ENCODE results near the gene MYLK. TPM values are rescaled to one million over a fixed set of nuclear protein-coding genes. Genes with fewer than 3 reads are reported as not detected.
A peak's percentile ranks its signal among the peaks of the same experiment; 100 is the strongest.

Gene MYLK
- total RNA-seq, 1 donor from 2014 or later, result 196 TPM

DNA sequence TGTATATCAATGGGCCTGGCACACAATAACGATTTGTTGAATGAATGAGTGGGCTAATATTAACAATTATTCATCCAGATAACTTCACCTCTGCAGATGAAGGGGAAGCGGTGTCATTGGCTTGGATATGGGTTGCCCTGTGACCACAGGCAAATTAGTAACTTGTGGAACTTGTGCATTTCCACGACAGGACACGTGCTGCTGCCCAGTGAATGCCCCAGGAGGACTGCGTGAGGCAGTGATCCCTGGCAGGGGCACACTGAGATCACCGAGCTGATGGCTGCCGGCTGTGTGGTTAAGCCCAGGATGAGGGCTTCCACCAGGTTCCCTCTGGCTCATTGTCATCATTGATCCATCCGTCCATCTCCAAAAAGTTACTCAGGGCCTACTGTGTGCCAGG lies 215.2 kb downstream of the MYLK start:
- Histone ChIP-seq H3K27me3 (no peaks in the 10 kb centered on the region), H3K4me3 (no peak overlapping the region), H3K9me3 (no peaks in the 10 kb centered on the region), H3K4me1 (peaks cover 9 to 23% of the 10 kb centered on the region in 2 donors), H3K36me3 (peaks cover 54 to 62% of the 10 kb centered on the region in 2 donors), H3K27ac (peak overlapping the region; percentile 75 to 92)
- no peak for DNase-seq (ENCODE audit: low spot score in 2 of 2)
- intact Hi-C loops (cut with DNase I), result no loop called here
- TF ChIP-seq, protein P1, sequence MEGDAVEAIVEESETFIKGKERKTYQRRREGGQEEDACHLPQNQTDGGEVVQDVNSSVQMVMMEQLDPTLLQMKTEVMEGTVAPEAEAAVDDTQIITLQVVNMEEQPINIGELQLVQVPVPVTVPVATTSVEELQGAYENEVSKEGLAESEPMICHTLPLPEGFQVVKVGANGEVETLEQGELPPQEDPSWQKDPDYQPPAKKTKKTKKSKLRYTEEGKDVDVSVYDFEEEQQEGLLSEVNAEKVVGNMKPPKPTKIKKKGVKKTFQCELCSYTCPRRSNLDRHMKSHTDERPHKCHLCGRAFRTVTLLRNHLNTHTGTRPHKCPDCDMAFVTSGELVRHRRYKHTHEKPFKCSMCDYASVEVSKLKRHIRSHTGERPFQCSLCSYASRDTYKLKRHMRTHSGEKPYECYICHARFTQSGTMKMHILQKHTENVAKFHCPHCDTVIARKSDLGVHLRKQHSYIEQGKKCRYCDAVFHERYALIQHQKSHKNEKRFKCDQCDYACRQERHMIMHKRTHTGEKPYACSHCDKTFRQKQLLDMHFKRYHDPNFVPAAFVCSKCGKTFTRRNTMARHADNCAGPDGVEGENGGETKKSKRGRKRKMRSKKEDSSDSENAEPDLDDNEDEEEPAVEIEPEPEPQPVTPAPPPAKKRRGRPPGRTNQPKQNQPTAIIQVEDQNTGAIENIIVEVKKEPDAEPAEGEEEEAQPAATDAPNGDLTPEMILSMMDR (IDR thresholded peaks at IDR 0.05), result no peak

DNA sequence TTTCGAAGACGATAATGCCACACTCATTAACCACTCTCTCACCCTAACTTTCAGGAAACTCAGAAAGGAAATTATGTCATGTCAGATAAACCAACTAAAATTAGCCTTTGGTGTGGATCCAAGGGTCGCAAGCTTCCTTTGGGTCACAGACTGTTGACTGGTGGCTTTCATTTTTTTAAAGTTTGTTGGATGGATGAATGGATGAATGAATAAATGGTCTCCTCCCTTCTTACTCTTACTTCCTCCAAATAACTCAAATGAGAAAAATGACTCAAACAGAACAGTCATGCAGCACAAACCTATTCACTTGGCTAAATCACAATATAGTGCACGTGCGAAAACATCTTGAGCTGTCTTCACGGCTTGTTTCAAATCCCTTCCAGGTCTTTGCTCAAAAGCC lies 216.3 kb downstream of the MYLK start:
- H3K9me3 ChIP-seq, result no peaks in the 10 kb centered on the region
- H3K4me3 ChIP-seq, result no peak overlapping the region
- TF ChIP-seq, protein P1 (IDR thresholded peaks at IDR 0.05), result no peak
- H3K27me3 ChIP-seq, result no peaks in the 10 kb centered on the region
- H3K36me3 ChIP-seq, result peaks cover 62 to 74% of the 10 kb centered on the region in 2 donors
- H3K4me1 ChIP-seq, result peaks cover 9 to 14% of the 10 kb centered on the region in 2 donors
- no peak for DNase-seq (ENCODE audit: low spot score in 2 of 2)
- intact Hi-C loops (cut with DNase I), result no loop called here
- peak overlapping the region; percentile 94 to 96 for H3K27ac ChIP-seq

DNA sequence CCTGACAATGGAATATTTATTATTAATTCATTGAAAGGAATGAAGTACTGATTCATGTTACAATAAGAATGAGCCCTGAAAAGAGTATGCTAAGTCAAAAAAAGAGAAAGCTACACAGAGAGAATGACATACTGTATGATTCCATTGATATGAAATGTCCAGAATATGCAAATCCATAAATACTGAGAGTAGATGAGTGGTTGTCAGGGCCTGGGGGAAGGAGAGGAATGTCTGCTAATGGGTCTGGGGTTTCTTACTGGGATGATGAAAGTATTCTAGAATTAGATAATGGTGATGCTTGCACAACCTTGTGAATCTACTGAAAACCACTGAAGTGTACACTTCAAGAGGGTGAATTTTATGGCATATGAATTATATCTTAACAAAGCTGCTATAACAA lies 219.4 kb downstream of the MYLK start:
- H3K27ac ChIP-seq, result peak overlapping the region; percentile 94 to 96
- DNase-seq (ENCODE audit: low spot score in 2 of 2), result no peak
- peaks cover 19 to 35% of the 10 kb centered on the region in 2 donors for H3K4me1 ChIP-seq
- H3K4me3 ChIP-seq, result no peak overlapping the region
- H3K9me3 ChIP-seq, result no peaks in the 10 kb centered on the region
- peaks cover 60 to 64% of the 10 kb centered on the region in 2 donors for H3K36me3 ChIP-seq
- no peaks in the 10 kb centered on the region for H3K27me3 ChIP-seq
- TF ChIP-seq, protein P1 (IDR thresholded peaks at IDR 0.05), result no peak
- intact Hi-C loops (cut with DNase I), result no loop called here

DNA sequence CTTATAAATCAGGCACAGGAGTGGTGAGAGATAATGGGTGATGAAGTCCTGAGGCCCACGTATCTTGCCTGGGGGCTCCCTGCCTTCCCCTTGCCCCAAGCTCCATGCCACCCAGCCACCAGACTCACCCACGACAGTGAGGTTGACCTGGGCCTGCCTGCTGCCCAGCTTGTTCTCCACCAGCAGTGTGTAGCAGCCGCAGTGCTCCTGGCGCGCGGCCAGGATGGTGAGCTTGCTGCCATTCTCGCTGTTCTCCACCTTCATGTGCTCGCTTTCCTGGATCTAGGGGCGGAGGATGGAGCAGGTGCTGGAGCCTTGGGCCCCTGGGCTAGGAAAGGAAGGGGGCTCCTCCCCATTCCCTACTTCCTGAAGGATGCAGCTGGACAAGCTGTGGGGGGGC lies 220.2 kb downstream of the MYLK start:
- Histone ChIP-seq H3K27me3 (no peaks in the 10 kb centered on the region), H3K4me1 (peaks cover 27 to 43% of the 10 kb centered on the region in 2 donors), H3K27ac (peak overlapping the region; percentile 94 to 96), H3K9me3 (no peaks in the 10 kb centered on the region), H3K4me3 (no peak overlapping the region), H3K36me3 (peaks cover 56 to 62% of the 10 kb centered on the region in 2 donors)
- TF ChIP-seq, protein P1 (IDR thresholded peaks at IDR 0.05), result no peak
- no peak for DNase-seq (ENCODE audit: low spot score in 2 of 2)
- intact Hi-C loops (cut with DNase I), result no loop called here

DNA sequence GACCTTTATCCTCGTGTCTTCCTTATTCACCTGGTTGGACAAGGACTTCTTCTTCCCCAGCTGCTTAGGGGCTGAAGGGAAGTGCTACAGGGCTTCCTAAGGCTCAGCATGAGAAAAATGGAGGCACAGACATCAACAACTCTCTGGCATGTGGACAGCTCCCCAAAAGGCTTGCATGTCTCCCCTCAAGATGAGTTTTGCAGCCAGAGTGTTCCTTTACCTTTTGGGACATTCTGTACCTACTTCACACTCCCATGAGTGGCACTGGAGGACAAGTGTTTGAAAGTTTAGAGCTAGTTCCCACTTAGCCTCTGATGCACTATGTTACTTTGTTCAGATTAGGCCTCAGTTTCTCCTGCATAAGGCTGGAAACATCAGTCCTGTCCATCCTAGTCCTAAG lies 222.2 kb downstream of the MYLK start:
- Histone ChIP-seq H3K36me3 (peaks cover 54 to 63% of the 10 kb centered on the region in 2 donors), H3K4me1 (peaks cover 33 to 45% of the 10 kb centered on the region in 2 donors), H3K27ac (peak overlapping the region; percentile 94 to 96), H3K27me3 (no peaks in the 10 kb centered on the region), H3K9me3 (no peaks in the 10 kb centered on the region), H3K4me3 (no peak overlapping the region)
- DNase-seq (ENCODE audit: low spot score in 2 of 2), result no peak
- TF ChIP-seq, protein P1 (IDR thresholded peaks at IDR 0.05), result no peak
- intact Hi-C loops (cut with DNase I), result no loop called here

DNA sequence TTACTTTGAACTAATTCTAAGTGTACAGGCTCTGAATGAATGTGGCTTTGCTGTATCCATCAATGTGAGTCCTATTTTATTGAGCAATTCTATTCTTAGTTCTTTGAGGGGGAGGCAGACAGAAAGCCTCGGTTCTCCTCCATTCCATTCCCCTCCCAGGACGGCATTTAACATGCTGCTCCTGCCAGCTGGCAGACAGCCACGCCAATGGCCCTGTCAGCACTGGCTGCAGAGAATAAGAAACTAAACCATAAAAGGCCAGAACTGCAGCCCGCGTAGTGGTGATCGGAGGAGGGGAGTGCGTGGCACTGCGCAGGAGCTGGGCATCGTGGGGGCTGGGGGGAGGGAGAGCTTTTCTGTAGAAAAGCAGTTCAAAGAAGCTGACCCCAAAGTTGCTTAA lies 223.2 kb downstream of the MYLK start:
- TF ChIP-seq, protein P1 (IDR thresholded peaks at IDR 0.05), result no peak
- Histone ChIP-seq H3K4me1 (peaks cover 33 to 56% of the 10 kb centered on the region in 2 donors), H3K36me3 (peaks cover 53 to 63% of the 10 kb centered on the region in 2 donors), H3K4me3 (no peak overlapping the region), H3K27me3 (no peaks in the 10 kb centered on the region), H3K27ac (peak overlapping the region; percentile 94 to 96), H3K9me3 (no peaks in the 10 kb centered on the region)
- peak; percentile 90 to 98 for DNase-seq (ENCODE audit: low spot score in 2 of 2)
- intact Hi-C loops (cut with DNase I), result no loop called here

Measured in ascending aorta (tissue), 2 donors.